ENCODE results near the gene LAMTOR3. TPM values are rescaled to one million over a fixed set of nuclear protein-coding genes. Genes with fewer than 3 reads are reported as not detected.

LAMTOR3 gene
- polyA plus RNA-seq, 1 donor (not counting 4 experiments of a cell fraction or from before 2014, with no cell fraction given): 92.2 TPM

GRCh38 chr4:99838927-99839326, 55.3 kb downstream of the LAMTOR3 start:
- Histone ChIP-seq H2AFZ (ENCODE audit: control insufficient read depth, low read length) (no peak overlapping the region), H3K27ac (ENCODE audit: control insufficient read depth, insufficient read depth, low read length) (no peak overlapping the region), H3K79me2 (ENCODE audit: control insufficient read depth, insufficient read depth, low read length) (peaks cover 25% of the 10 kb centered on the region), H3K9me1 (ENCODE audit: control insufficient read depth, extremely low read depth, insufficient read depth, low read length) (no peaks in the 10 kb centered on the region), H3K36me3 (ENCODE audit: control insufficient read depth in 2 of 2, extremely low read depth in 1 of 2, insufficient read depth in 2 of 2, low read length in 2 of 2) (peaks cover 19 to 27% of the 10 kb centered on the region in 2 experiments), H4K20me1 (ENCODE audit: control insufficient read depth, extremely low read depth, insufficient read depth, low read length) (no peaks in the 10 kb centered on the region), H3K4me3 (ENCODE audit: control insufficient read depth in 2 of 3, extremely low read depth in 1 of 3, insufficient read depth in 2 of 3, low read depth in 1 of 3, low read length in 3 of 3) (no peak overlapping the region), H3K4me1 (ENCODE audit: control insufficient read depth, extremely low read depth, insufficient read depth, low read length) (peaks cover 4% of the 10 kb centered on the region), H3K9ac (ENCODE audit: control insufficient read depth, extremely low read depth, insufficient read depth, low read length) (no peak overlapping the region), H3K4me2 (ENCODE audit: control insufficient read depth, extremely low read depth, insufficient read depth, low read depth, low read length) (no peak overlapping the region), H3K27me3 (ENCODE audit: control insufficient read depth, extremely low read depth, insufficient read depth, low read length) (no peaks in the 10 kb centered on the region), H3K9me3 (ENCODE audit: control insufficient read depth, low read depth, low read length) (no peaks in the 10 kb centered on the region)
- dilution Hi-C loops (cut with MboI; ENCODE audit: extremely low pct_ligation_motif_present, low sequenced_read_pairs): no loop called here
- no peak for DNase-seq (ENCODE audit: low read depth, low spot score)
- FAIRE-seq: no peak
- no peak for TF ChIP-seq EZH2 (IDR thresholded peaks at IDR 0.05; ENCODE audit: low read length)
- no peak for TF ChIP-seq CTCF (optimal IDR thresholded peaks at IDR 0.05 in 1 of 3, IDR thresholded peaks at IDR 0.05 in 1 of 3, conservative IDR thresholded peaks at IDR 0.05 in 1 of 3; ENCODE audit: extremely low read depth in 1 of 3, insufficient read depth in 2 of 3, low read length in 3 of 3)

GRCh38 chr4:99835942-99836341, 58.3 kb downstream of the LAMTOR3 start:
- H3K9me1 ChIP-seq (ENCODE audit: control insufficient read depth, extremely low read depth, insufficient read depth, low read length): peaks cover 3% of the 10 kb centered on the region
- dilution Hi-C loops (cut with MboI; ENCODE audit: extremely low pct_ligation_motif_present, low sequenced_read_pairs): no loop called here
- H4K20me1 ChIP-seq (ENCODE audit: control insufficient read depth, extremely low read depth, insufficient read depth, low read length): peaks cover 3% of the 10 kb centered on the region
- no peak overlapping the region for H3K4me3 ChIP-seq (ENCODE audit: control insufficient read depth in 2 of 3, extremely low read depth in 1 of 3, insufficient read depth in 2 of 3, low read depth in 1 of 3, low read length in 3 of 3)
- peaks cover 54% of the 10 kb centered on the region for H3K79me2 ChIP-seq (ENCODE audit: control insufficient read depth, insufficient read depth, low read length)
- H3K27me3 ChIP-seq (ENCODE audit: control insufficient read depth, extremely low read depth, insufficient read depth, low read length): no peaks in the 10 kb centered on the region
- FAIRE-seq (no peak), DNase-seq (ENCODE audit: low read depth, low spot score) (no peak)
- peaks cover 11% of the 10 kb centered on the region for H3K4me1 ChIP-seq (ENCODE audit: control insufficient read depth, extremely low read depth, insufficient read depth, low read length)
- no peak overlapping the region for H3K27ac ChIP-seq (ENCODE audit: control insufficient read depth, insufficient read depth, low read length)
- H3K9me3 ChIP-seq (ENCODE audit: control insufficient read depth, low read depth, low read length): no peaks in the 10 kb centered on the region
- no peak overlapping the region for H3K4me2 ChIP-seq (ENCODE audit: control insufficient read depth, extremely low read depth, insufficient read depth, low read depth, low read length)
- H3K36me3 ChIP-seq (ENCODE audit: control insufficient read depth in 2 of 2, extremely low read depth in 1 of 2, insufficient read depth in 2 of 2, low read length in 2 of 2): peaks cover 12 to 18% of the 10 kb centered on the region in 2 experiments
- no peak overlapping the region for H2AFZ ChIP-seq (ENCODE audit: control insufficient read depth, low read length)
- no peak overlapping the region for H3K9ac ChIP-seq (ENCODE audit: control insufficient read depth, extremely low read depth, insufficient read depth, low read length)
- no peak for TF ChIP-seq EZH2 (IDR thresholded peaks at IDR 0.05; ENCODE audit: low read length)
- no peak for TF ChIP-seq CTCF (optimal IDR thresholded peaks at IDR 0.05 in 1 of 3, IDR thresholded peaks at IDR 0.05 in 1 of 3, conservative IDR thresholded peaks at IDR 0.05 in 1 of 3; ENCODE audit: extremely low read depth in 1 of 3, insufficient read depth in 2 of 3, low read length in 3 of 3)

Measured in keratinocyte (primary cell).